Activated CD4-positive, alpha-beta T cell treated with anti-CD3 and anti-CD28 coated beads, Interleukin-2, amount 50 U/mL, for 1 hour (primary cell): Measurements from ENCODE around the gene SOD1.
"Not testable (repeated sequence)": the region's sequence is repeated elsewhere in the genome, so short reads cannot be mapped to it uniquely, and the experiment has no call there.

ENCODE experiments used
- DNase-seq: peaks from one replicate; pipeline ENCODE4 v3.0.0-alpha.2; 2020

SOD1 gene

GRCh38 chr21:31656199-31657095 is 3.0 kb upstream of the SOD1 start:
- DNase-seq: no peak

- DNase-seq: no peak
Measured at GRCh38 chr21:31658053-31658452, 1.4 kb upstream of the SOD1 start.

GRCh38 chr21:31659286-31659535 is 282 bp upstream of the SOD1 start:
- DNase-seq: no peak

GRCh38 chr21:31660259-31660565 is 719 bp downstream of the SOD1 start:
- DNase-seq: no peak

- no peak for DNase-seq
Measured at GRCh38 chr21:31660591-31660990, 1.1 kb downstream of the SOD1 start.

GRCh38 chr21:31663584-31664249 is 4.2 kb downstream of the SOD1 start:
- no peak for DNase-seq

- DNase-seq: no peak
Measured at GRCh38 chr21:31665397-31665796, 5.9 kb downstream of the SOD1 start.

GRCh38 chr21:31665869-31666268 is 6.4 kb downstream of the SOD1 start:
- DNase-seq: not testable (repeated sequence)

- DNase-seq: no peak
Measured at GRCh38 chr21:31666445-31667010, 7.0 kb downstream of the SOD1 start.

- no peak for DNase-seq
Measured at GRCh38 chr21:31667132-31667531, 7.6 kb downstream of the SOD1 start.

GRCh38 chr21:31667639-31668038 is 8.1 kb downstream of the SOD1 start:
- no peak for DNase-seq

- no peak for DNase-seq
Measured at GRCh38 chr21:31668651-31669491, 9.4 kb downstream of the SOD1 start.

GRCh38 chr21:31670070-31670469 is 10.6 kb downstream of the SOD1 start:
- no peak for DNase-seq

GRCh38 chr21:31671146-31671716 is 11.7 kb downstream of the SOD1 start:
- no peak for DNase-seq

- DNase-seq: no peak
Measured at GRCh38 chr21:31671931-31672330, 12.4 kb downstream of the SOD1 start.

- DNase-seq: no peak
Measured at GRCh38 chr21:31673321-31673912, 13.9 kb downstream of the SOD1 start.

GRCh38 chr21:31675318-31675717 is 15.8 kb downstream of the SOD1 start:
- no peak for DNase-seq

GRCh38 chr21:31675960-31676359 is 16.5 kb downstream of the SOD1 start:
- no peak for DNase-seq

- no peak for DNase-seq
Measured at GRCh38 chr21:31677047-31677446, 17.6 kb downstream of the SOD1 start.

- no peak for DNase-seq
Measured at GRCh38 chr21:31678478-31678877, 19.0 kb downstream of the SOD1 start.

- DNase-seq: no peak
Measured at GRCh38 chr21:31682620-31683019, 23.1 kb downstream of the SOD1 start.

GRCh38 chr21:31683029-31683428 is 23.5 kb downstream of the SOD1 start:
- no peak for DNase-seq

- no peak for DNase-seq
Measured at GRCh38 chr21:31684918-31685317, 25.4 kb downstream of the SOD1 start.
